Stimulated activated CD4-positive, alpha-beta T cell treated with anti-CD3 and anti-CD28 coated beads, Interleukin-1b, Interleukin-23, amount 100 ng/mL, for 24 hours (primary cell): ENCODE results near the gene KDM4B.
"Not testable (repeated sequence)": the region's sequence is repeated elsewhere in the genome, so short reads cannot be mapped to it uniquely, and the experiment has no call there.

Experiments
- DNase-seq, 4 experiments: peaks; one replicate each; pipeline ENCODE4 v3.0.0-alpha.2; 2020; ENCODE audit warnings: low read depth in 4 of 4, low spot score in 1 of 4

Gene KDM4B

GRCh38 chr19:5160158-5160795, 191.4 kb downstream of the KDM4B start:
- not testable (repeated sequence) for DNase-seq

GRCh38 chr19:5164845-5165696, 196.2 kb downstream of the KDM4B start:
- not testable (repeated sequence) for DNase-seq

- no peak for DNase-seq
These were observed 196.7 kb downstream of the KDM4B start for GRCh38 chr19:5165697-5166019.

- DNase-seq = no peak
These were observed 197.3 kb downstream of the KDM4B start for GRCh38 chr19:5166262-5166661.

GRCh38 chr19:5170329-5170745, 201.4 kb downstream of the KDM4B start:
- peak; percentile 10 to 38 (median 28) for DNase-seq

GRCh38 chr19:5171711-5172110, 202.8 kb downstream of the KDM4B start:
- no peak for DNase-seq

GRCh38 chr19:5172859-5173630, 204.1 kb downstream of the KDM4B start:
- DNase-seq = no peak

GRCh38 chr19:5173993-5174392, 205.1 kb downstream of the KDM4B start:
- DNase-seq = no peak

- no peak for DNase-seq
These were observed 209.0 kb downstream of the KDM4B start for GRCh38 chr19:5177745-5178450.

- DNase-seq = no peak
These were observed 209.9 kb downstream of the KDM4B start for GRCh38 chr19:5178841-5179240.

- DNase-seq = no peak
These were observed 210.3 kb downstream of the KDM4B start for GRCh38 chr19:5179256-5179655.

- no peak for DNase-seq
These were observed 212.4 kb downstream of the KDM4B start for GRCh38 chr19:5181329-5181728.

GRCh38 chr19:5182751-5183150, 213.8 kb downstream of the KDM4B start:
- no peak for DNase-seq

- no peak for DNase-seq
These were observed 214.7 kb downstream of the KDM4B start for GRCh38 chr19:5183616-5184015.

- no peak for DNase-seq
These were observed 216.0 kb downstream of the KDM4B start for GRCh38 chr19:5184930-5185329.

GRCh38 chr19:5186293-5187050, 217.6 kb downstream of the KDM4B start:
- DNase-seq = no peak

GRCh38 chr19:5188548-5189317, 219.8 kb downstream of the KDM4B start:
- no peak for DNase-seq

- DNase-seq = no peak
These were observed 220.3 kb downstream of the KDM4B start for GRCh38 chr19:5189318-5189607.

- DNase-seq = no peak
These were observed 222.2 kb downstream of the KDM4B start for GRCh38 chr19:5191091-5191490.

GRCh38 chr19:5192568-5192967, 223.7 kb downstream of the KDM4B start:
- no peak for DNase-seq
